ENCODE data around the gene OSBPL7. TPM values are rescaled to one million over a fixed set of nuclear protein-coding genes. Genes with fewer than 3 reads are reported as not detected.

OSBPL7 gene
- polyA plus RNA-seq, 1 donor (not counting 4 experiments of a cell fraction or from before 2014, with no cell fraction given), result 1.9 TPM

DNA sequence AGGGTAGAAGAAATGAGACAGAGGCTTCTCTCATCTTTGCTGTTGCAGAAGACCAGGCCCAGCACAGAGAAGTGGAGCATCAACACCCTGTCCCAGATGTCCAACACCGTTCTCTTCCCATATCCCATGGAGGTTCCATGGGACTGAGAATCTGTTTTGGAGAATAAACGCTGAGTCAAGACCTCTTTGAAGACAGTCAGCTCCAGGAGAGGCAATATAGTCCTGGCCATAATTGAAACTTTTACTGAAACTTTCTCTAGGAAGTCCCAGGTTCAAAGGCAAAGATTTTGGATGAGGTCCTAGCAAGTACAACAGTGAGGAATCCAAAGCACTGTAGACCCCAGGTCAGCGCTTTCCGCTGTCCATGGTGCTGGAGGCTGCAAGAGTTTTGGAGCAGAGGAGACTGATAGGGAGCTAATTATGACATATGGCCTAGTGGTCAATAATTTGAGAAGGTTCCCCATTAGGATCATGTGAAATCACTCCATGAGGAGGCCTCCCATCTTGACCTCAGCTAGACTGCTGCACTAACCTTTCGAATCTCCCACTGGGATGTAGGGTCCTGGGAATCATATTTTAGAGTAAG is 36.0 kb downstream of the OSBPL7 start:
- FAIRE-seq, result no peak
- DNase-seq (ENCODE audit: low read depth, low spot score), result no peak
- Histone ChIP-seq H3K4me3 (ENCODE audit: control insufficient read depth in 2 of 3, extremely low read depth in 1 of 3, insufficient read depth in 2 of 3, low read depth in 1 of 3, low read length in 3 of 3) (no peak overlapping the region), H3K27ac (ENCODE audit: control insufficient read depth, insufficient read depth, low read length) (no peak overlapping the region), H3K9me3 (ENCODE audit: control insufficient read depth, low read depth, low read length) (no peaks in the 10 kb centered on the region), H2AFZ (ENCODE audit: control insufficient read depth, low read length) (no peak overlapping the region), H3K79me2 (ENCODE audit: control insufficient read depth, insufficient read depth, low read length) (no peaks in the 10 kb centered on the region), H3K9ac (ENCODE audit: control insufficient read depth, extremely low read depth, insufficient read depth, low read length) (no peak overlapping the region), H4K20me1 (ENCODE audit: control insufficient read depth, extremely low read depth, insufficient read depth, low read length) (no peaks in the 10 kb centered on the region), H3K9me1 (ENCODE audit: control insufficient read depth, extremely low read depth, insufficient read depth, low read length) (no peaks in the 10 kb centered on the region), H3K36me3 (ENCODE audit: control insufficient read depth in 2 of 2, extremely low read depth in 1 of 2, insufficient read depth in 2 of 2, low read length in 2 of 2) (no peaks in the 10 kb centered on the region), H3K4me2 (ENCODE audit: control insufficient read depth, extremely low read depth, insufficient read depth, low read depth, low read length) (no peak overlapping the region), H3K4me1 (ENCODE audit: control insufficient read depth, extremely low read depth, insufficient read depth, low read length) (no peaks in the 10 kb centered on the region), H3K27me3 (ENCODE audit: control insufficient read depth, extremely low read depth, insufficient read depth, low read length) (peaks cover 29% of the 10 kb centered on the region)
- dilution Hi-C loops (cut with MboI; ENCODE audit: extremely low pct_ligation_motif_present, low sequenced_read_pairs), result no loop called here
- TF ChIP-seq EZH2 (IDR thresholded peaks at IDR 0.05; ENCODE audit: low read length) (no peak), CTCF (optimal IDR thresholded peaks at IDR 0.05 in 1 of 3, IDR thresholded peaks at IDR 0.05 in 1 of 3, conservative IDR thresholded peaks at IDR 0.05 in 1 of 3; ENCODE audit: extremely low read depth in 1 of 3, insufficient read depth in 2 of 3, low read length in 3 of 3) (no peak)

- Histone ChIP-seq H4K20me1 (ENCODE audit: control insufficient read depth, extremely low read depth, insufficient read depth, low read length) (no peaks in the 10 kb centered on the region), H3K27ac (ENCODE audit: control insufficient read depth, insufficient read depth, low read length) (no peak overlapping the region), H3K27me3 (ENCODE audit: control insufficient read depth, extremely low read depth, insufficient read depth, low read length) (peaks cover 32% of the 10 kb centered on the region), H3K79me2 (ENCODE audit: control insufficient read depth, insufficient read depth, low read length) (no peaks in the 10 kb centered on the region), H3K4me3 (ENCODE audit: control insufficient read depth in 2 of 3, extremely low read depth in 1 of 3, insufficient read depth in 2 of 3, low read depth in 1 of 3, low read length in 3 of 3) (no peak overlapping the region), H3K4me2 (ENCODE audit: control insufficient read depth, extremely low read depth, insufficient read depth, low read depth, low read length) (no peak overlapping the region), H3K9ac (ENCODE audit: control insufficient read depth, extremely low read depth, insufficient read depth, low read length) (no peak overlapping the region), H3K9me1 (ENCODE audit: control insufficient read depth, extremely low read depth, insufficient read depth, low read length) (no peaks in the 10 kb centered on the region), H3K4me1 (ENCODE audit: control insufficient read depth, extremely low read depth, insufficient read depth, low read length) (no peaks in the 10 kb centered on the region), H3K9me3 (ENCODE audit: control insufficient read depth, low read depth, low read length) (no peaks in the 10 kb centered on the region), H3K36me3 (ENCODE audit: control insufficient read depth in 2 of 2, extremely low read depth in 1 of 2, insufficient read depth in 2 of 2, low read length in 2 of 2) (no peaks in the 10 kb centered on the region), H2AFZ (ENCODE audit: control insufficient read depth, low read length) (no peak overlapping the region)
- dilution Hi-C loops (cut with MboI; ENCODE audit: extremely low pct_ligation_motif_present, low sequenced_read_pairs), result no loop called here
- no peak for FAIRE-seq
- no peak for DNase-seq (ENCODE audit: low read depth, low spot score)
- no peak for TF ChIP-seq EZH2 (IDR thresholded peaks at IDR 0.05; ENCODE audit: low read length)
Measured at GRCh38 chr17:47781397-47781796, 40.2 kb downstream of the OSBPL7 start.

DNA sequence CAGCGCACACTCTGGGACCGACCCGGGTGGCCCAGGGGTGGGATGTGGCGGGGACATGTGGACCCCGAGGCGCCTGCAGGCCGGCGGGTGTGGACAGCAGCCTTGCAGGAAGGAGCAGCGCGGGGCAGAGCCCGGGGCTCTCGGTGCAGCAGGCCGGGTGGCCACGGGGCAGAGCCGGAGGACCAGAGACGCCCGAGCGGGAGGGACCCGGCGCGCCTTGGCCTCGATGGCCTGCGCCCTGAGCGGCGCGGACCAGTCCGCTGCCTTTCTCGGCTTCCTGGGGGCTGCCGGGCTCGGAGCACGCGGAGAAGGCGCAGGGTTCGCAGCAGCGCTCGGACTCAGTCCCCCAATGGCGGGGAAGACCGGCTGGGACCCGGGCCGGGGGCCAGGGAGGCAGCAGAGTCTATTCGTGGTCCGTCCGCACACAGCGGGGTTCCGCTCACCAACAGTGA is 43.4 kb downstream of the OSBPL7 start:
- H3K9me3 ChIP-seq (ENCODE audit: control insufficient read depth, low read depth, low read length), result no peaks in the 10 kb centered on the region
- peaks cover 32% of the 10 kb centered on the region for H3K27me3 ChIP-seq (ENCODE audit: control insufficient read depth, extremely low read depth, insufficient read depth, low read length)
- no peak overlapping the region for H2AFZ ChIP-seq (ENCODE audit: control insufficient read depth, low read length)
- DNase-seq (ENCODE audit: low read depth, low spot score) (no peak), FAIRE-seq (no peak)
- no peak overlapping the region for H3K4me2 ChIP-seq (ENCODE audit: control insufficient read depth, extremely low read depth, insufficient read depth, low read depth, low read length)
- H3K4me1 ChIP-seq (ENCODE audit: control insufficient read depth, extremely low read depth, insufficient read depth, low read length), result no peaks in the 10 kb centered on the region
- H4K20me1 ChIP-seq (ENCODE audit: control insufficient read depth, extremely low read depth, insufficient read depth, low read length), result no peaks in the 10 kb centered on the region
- no peak overlapping the region for H3K9ac ChIP-seq (ENCODE audit: control insufficient read depth, extremely low read depth, insufficient read depth, low read length)
- TF ChIP-seq CTCF (optimal IDR thresholded peaks at IDR 0.05 in 1 of 3, IDR thresholded peaks at IDR 0.05 in 1 of 3, conservative IDR thresholded peaks at IDR 0.05 in 1 of 3; ENCODE audit: extremely low read depth in 1 of 3, insufficient read depth in 2 of 3, low read length in 3 of 3), result no peak
- TF ChIP-seq EZH2 (IDR thresholded peaks at IDR 0.05; ENCODE audit: low read length), result no peak
- H3K79me2 ChIP-seq (ENCODE audit: control insufficient read depth, insufficient read depth, low read length), result no peaks in the 10 kb centered on the region
- H3K36me3 ChIP-seq (ENCODE audit: control insufficient read depth in 2 of 2, extremely low read depth in 1 of 2, insufficient read depth in 2 of 2, low read length in 2 of 2), result no peaks in the 10 kb centered on the region
- dilution Hi-C loops (cut with MboI; ENCODE audit: extremely low pct_ligation_motif_present, low sequenced_read_pairs), result no loop called here
- H3K27ac ChIP-seq (ENCODE audit: control insufficient read depth, insufficient read depth, low read length), result no peak overlapping the region
- H3K4me3 ChIP-seq (ENCODE audit: control insufficient read depth in 2 of 3, extremely low read depth in 1 of 3, insufficient read depth in 2 of 3, low read depth in 1 of 3, low read length in 3 of 3), result no peak overlapping the region
- no peaks in the 10 kb centered on the region for H3K9me1 ChIP-seq (ENCODE audit: control insufficient read depth, extremely low read depth, insufficient read depth, low read length)

Measured in keratinocyte (primary cell).